ENCODE results near the gene PICK1. TPM values are rescaled to one million over a fixed set of nuclear protein-coding genes. Genes with fewer than 3 reads are reported as not detected.

PICK1 gene
- polyA plus RNA-seq (ENCODE audit: insufficient read length in 4 of 4) = 10 to 100 TPM; 25.5 to 46.4 (median 39.2) TPM

GRCh38 chr22:38056969-38057891, at the start of gene PICK1:
Gene PICK1, plus strand, starts transcription at chr22:38057404. Its CDS starts 406 bp downstream, at chr22:38057810.
- DNase-seq (ENCODE audit: low read depth in 4 of 4, low spot score in 2 of 4) = peak; percentile 72 to 89 (median 78)

- no peak for DNase-seq (ENCODE audit: low read depth in 4 of 4, low spot score in 2 of 4)
Observed at GRCh38 chr22:38009000-38009806, 48.0 kb upstream of the PICK1 start.

DNA sequence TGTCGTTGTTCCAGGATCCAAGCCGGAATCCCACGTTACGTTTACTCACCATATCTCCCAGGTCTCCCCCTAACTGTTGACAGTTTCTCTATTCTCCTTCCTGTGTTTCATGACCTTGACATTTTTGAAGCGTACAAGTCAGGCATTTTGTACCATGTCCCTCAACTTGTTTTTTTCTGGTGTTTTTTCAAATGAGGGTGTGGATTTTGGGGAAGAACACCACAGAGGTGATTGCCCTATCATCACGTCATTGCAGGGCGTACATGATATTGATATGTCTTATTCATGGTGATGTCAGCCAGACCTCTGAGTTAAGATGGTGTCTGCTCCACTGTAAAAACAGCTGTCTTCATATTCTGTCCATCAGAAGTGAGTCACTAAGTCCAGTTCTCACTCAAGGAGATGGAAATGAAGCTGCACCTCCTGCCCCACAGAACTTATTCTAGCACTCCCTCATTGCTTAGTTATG, 44.6 kb upstream of the PICK1 start:
- no peak for DNase-seq (ENCODE audit: low read depth in 4 of 4, low spot score in 2 of 4)

DNA sequence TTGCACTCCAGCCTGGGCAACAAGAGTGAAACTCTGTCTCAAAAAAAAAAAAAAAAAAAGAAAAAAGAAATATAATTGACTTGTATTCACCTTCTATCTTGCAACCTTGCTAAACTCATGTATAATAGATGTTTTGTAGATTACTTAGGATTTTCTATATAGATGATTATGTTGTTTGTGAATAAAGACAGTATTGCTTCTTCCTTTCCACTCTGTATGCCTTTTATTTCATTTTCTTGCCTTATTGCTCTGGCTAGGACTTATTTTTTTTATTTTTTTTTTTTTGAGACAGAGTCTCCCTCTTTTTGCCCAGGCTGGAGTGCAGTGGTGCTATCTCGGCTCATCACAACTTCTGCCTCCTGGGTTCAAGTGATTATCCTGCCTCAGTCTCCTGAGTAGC, 43.1 kb upstream of the PICK1 start:
- no peak for DNase-seq (ENCODE audit: low read depth in 4 of 4, low spot score in 2 of 4)

- DNase-seq (ENCODE audit: low read depth in 4 of 4, low spot score in 2 of 4) = no peak
Observed at GRCh38 chr22:38016182-38017151, 40.7 kb upstream of the PICK1 start.

DNA sequence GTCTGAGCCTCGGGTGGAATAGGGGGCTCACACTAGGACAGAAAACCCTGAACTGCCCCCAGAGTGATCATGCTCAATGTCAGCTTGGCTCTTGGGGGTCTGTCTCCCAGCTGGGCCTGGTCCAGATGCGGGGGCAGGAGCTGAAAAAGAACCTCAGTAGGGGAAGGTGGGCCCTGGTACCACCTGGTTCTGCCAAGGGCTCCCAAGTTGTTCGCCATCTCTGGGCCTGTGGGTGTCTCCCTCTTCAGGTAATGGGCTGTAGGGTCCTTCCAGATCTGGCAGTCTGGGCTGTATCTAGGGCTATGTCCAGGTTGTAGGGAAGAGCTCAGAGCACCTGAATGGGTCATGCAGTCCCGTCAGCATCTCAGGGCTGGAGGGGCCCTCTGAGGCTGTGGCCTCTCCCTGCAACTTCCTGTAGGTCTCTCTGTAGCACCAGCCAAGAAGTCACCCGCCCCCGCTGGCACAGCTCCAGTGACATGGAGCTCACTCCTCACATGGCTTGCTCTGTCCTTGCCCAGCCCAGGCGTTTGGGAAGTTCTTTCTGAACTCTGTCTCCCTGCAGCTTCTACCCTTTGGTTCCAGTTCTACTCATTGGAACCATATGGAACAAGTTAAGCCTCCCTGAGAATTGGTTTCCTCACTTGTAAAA, 39.8 kb upstream of the PICK1 start:
- DNase-seq (ENCODE audit: low read depth in 4 of 4, low spot score in 2 of 4) = no peak

GRCh38 chr22:38017939-38018885, 39.0 kb upstream of the PICK1 start:
- DNase-seq (ENCODE audit: low read depth in 4 of 4, low spot score in 2 of 4) = no peak

- no peak for DNase-seq (ENCODE audit: low read depth in 4 of 4, low spot score in 2 of 4)
Observed at GRCh38 chr22:38018938-38019827, 38.0 kb upstream of the PICK1 start.

- no peak for DNase-seq (ENCODE audit: low read depth in 4 of 4, low spot score in 2 of 4)
Observed at GRCh38 chr22:38021206-38021605, 36.0 kb upstream of the PICK1 start.

DNA sequence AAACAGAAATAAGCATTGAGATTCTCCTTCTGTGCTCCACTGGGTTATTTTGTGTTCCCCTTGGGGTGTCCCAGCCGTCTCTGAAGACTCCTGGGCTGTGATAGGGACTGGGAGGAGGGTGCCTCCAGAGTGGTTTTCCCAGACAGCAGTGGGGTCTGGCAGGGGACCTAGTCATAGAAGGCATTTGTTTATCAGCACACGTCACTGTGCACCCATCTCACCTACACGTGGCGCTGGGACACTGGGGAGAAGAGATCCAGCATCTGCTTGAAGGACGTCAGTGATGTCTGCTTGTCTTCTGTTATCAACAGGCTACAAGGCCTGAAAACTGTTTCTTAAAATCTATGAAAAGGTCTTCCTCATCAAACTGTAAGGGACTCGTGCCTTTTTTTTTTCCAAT, 34.2 kb upstream of the PICK1 start:
- no peak for DNase-seq (ENCODE audit: low read depth in 4 of 4, low spot score in 2 of 4)

DNA sequence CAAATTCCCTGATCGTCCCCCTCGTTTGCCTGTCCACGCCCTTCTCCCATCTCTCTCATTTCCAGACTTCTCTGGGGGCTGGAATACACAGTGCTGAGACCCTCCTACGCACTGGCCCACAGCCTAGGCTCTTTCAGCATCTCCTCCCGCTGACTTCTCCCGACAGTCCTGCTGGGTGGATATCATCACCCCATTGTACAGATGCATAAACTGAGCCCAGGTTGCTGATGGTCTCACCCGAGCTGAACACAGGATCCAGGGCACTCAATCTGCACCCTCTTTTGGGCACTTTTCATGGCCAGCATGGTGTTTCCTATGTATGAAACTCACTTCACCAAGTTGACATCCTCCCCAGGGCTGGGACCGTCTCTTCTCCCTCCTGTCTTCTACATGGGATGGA, 31.7 kb upstream of the PICK1 start:
- no peak for DNase-seq (ENCODE audit: low read depth in 4 of 4, low spot score in 2 of 4)

- no peak for DNase-seq (ENCODE audit: low read depth in 4 of 4, low spot score in 2 of 4)
Observed at GRCh38 chr22:38026130-38027111, 30.8 kb upstream of the PICK1 start.

GRCh38 chr22:38027487-38027886, 29.7 kb upstream of the PICK1 start:
- DNase-seq (ENCODE audit: low read depth in 4 of 4, low spot score in 2 of 4) = no peak

DNA sequence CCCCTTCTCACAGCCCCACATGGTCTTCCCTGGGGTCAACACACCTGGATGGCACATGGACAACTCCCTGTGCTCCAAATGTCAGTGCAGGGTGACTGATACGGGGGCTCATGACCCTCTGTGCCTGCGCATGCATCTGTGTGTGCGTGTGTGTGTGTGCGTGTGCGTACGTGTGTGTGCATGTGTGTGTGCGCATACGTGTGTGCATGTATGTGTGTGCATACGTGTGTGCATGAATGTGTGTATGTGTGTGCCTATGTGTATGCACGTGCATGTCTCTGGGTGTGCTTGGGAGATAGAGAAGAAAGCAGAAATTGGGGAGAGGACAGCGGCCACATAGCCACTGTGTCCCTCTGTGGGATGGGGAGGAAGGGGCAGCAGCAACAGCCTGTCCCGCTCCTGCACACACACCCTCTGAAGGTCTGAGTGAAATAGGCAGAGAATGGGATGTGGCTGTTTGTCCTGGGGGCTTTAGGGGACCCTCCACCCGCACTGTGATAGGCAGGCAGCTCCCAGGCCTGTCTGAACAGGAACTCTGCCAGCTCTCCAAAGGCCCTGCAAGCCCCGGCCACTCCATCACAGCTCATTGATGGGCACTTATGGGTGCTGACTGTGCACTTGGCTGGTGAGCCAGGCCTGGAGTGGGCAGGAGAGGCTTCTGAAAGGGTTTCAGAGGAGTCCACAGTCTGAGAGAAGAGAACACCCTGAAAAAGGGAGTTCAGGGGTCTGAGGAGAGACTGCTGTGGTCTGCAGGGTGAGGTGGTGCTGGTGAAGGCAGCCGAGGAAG, 28.7 kb upstream of the PICK1 start:
- DNase-seq (ENCODE audit: low read depth in 4 of 4, low spot score in 2 of 4) = no peak

- no peak for DNase-seq (ENCODE audit: low read depth in 4 of 4, low spot score in 2 of 4)
Observed at GRCh38 chr22:38029370-38029769, 27.8 kb upstream of the PICK1 start.

- DNase-seq (ENCODE audit: low read depth in 4 of 4, low spot score in 2 of 4) = no peak
Observed at GRCh38 chr22:38029901-38030300, 27.3 kb upstream of the PICK1 start.
